HEK293T (cell line): ENCODE results near the gene CAMKK1.

Source experiments
- FOXM1 ChIP-seq: fragments of 450-650 bp; IDR thresholded peaks from 2 replicates; pipeline ENCODE4 v1.6.1; 2017; ENCODE audit warnings: mild to moderate bottlenecking, borderline replicate concordance
- HDGF ChIP-seq: fragments of 450-650 bp; IDR thresholded peaks from 2 replicates; pipeline ENCODE4 v1.6.1; 2017; ENCODE audit warnings: antibody characterized with exemption, borderline replicate concordance

- TF ChIP-seq FOXM1 (no peak), HDGF (no peak)
Measured at GRCh38 chr17:3940965-3941698, 48.3 kb upstream of the CAMKK1 start.
